Left colon (tissue), 2 donors: ENCODE data around the gene RALY. TPM values are rescaled to one million over a fixed set of nuclear protein-coding genes. Genes with fewer than 3 reads are reported as not detected.

Source experiments
- ATAC-seq: fragments of 200-7000 bp; cut with Tn5 transposase; one replicate; pipeline ENCODE4 v1.9.1; 2020; ENCODE audit warnings: mild to moderate bottlenecking, moderate library complexity
- DNase-seq, 2 donors: peaks; one replicate each; pipeline ENCODE4 v3.0.0-alpha.2; 2020
- intact Hi-C, 2 donors: fragments of 100-400 bp; cut with DNase I in 1 of 2; cut with micrococcal nuclease in 1 of 2; formaldehyde crosslinking; loops; one replicate each; pipeline versions ENCODE4 v1.11.2 to v1.14.0; 2022; cut with DNase I, micrococcal nuclease
- total RNA-seq, 2 donors: library from RNA; stranded (reverse); fragmentation: NEBNext Ultra II Directional; extraction: Animal tissue kit (Norgen Biotek cat#: 25700); gene quantifications; one replicate each; pipeline ENCODE4 v1.2.1, GENCODE V29; 2021
- donor health status: DM: no; HTN: no; CAD: no.
- donor health status: DM: yes; HTN: yes; CAD: no.

RALY gene
- total RNA-seq, 2 donors from 2014 or later = 190 to 191 TPM

DNA sequence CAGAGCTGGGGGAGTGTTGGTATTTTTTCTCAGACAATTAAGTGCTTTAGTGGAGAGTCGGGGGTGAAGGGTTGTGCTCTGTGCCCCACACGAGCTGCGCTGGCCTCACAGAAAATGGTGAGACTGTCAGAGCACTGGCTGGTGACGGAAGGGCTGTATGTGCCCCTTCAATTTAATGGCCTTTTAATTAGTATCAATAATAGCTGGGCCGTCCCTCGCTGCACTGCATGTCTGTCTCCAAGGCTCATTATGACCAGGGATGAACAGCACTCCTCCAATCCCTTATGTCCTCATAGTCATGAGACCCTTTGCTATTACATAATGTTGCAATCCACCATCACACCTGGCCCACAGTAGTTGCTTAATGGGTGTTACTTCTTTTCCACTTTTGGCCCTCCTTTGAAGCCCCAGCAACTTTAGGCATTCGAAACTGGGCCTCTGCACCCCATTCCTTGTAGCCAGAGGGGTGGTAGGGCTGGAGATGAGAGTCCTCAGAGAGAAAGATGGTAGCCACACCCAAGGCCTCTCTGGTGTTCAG, 9.5 kb upstream of the RALY start:
- intact Hi-C loops = no loop called here

DNA sequence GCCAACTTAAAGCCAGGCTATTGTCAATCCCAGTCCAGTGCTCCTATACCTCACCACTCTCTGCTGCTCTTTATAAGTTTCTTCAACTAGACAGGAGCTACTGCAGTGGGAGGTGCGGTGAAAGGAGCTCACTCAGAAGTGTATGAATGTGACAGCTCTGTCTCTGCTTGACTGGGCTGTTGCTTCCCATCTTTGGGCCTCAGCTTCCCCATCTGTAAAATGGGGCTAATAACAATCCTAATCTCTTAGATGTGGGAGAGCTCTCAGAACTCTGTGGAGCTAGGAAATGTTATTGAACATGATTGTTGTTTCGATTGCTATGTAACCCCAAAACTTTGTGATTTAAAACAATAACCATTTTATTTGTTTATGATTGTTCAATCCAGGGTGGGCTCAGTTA, 8.4 kb upstream of the RALY start:
- intact Hi-C loops = no loop called here

More for the DNA sequence above, 9.5 kb upstream of the RALY start:
- DNase-seq (no peak), ATAC-seq (no peak)

DNA sequence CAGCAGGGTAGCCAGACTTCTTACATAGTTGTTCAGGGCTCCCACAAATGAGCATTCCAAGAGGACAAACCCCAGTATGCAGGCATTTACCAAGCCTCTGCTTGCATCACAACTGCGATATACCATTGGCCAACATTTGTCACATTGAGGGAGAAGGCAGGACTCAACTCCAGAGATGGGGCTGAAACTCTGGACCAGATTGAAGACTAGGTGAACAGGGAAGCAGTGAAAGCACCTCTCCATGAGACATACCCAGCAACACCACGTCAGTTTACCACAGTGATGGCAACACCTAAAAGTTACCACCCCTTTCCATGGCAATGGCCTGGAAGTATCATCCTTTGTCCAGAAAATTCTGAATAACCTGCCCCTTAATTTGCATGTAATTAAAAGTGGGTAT, 7.9 kb upstream of the RALY start:
- no peak for ATAC-seq
- intact Hi-C loops = no loop called here
- DNase-seq = no peak

More for the DNA sequence above, 8.4 kb upstream of the RALY start:
- DNase-seq (no peak), ATAC-seq (no peak)

DNA sequence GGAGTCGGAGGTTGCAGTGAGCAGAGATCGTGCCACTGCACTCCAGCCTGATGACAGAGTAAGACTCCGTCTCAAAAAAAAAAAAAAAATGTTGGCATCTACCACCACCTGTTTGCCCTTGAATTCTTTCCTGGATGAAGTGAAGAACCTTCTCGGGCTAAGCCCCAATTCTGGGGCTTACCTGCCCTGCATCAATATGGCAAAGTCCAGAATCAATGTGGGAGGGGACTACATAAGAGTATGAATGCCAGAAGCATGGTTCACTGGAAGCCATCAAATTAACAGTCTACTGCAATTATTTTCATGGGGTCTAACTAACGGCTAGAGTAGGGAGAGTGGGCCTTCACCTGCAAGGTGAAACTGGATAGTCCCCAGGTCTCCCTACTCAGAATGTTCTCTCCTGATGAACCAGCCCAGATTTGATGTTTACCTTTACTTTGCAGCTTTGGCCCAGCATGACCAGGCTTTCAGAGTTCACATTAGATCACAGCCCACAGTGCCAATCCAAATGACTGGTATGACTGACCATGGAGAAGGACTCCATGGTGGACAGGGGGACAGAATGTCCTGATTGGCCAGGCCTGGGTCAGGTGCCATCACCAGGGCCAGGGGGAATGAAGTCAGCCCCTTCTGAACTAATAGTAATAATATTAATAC, 7.0 kb upstream of the RALY start:
- no peak for DNase-seq
- no peak for ATAC-seq
- intact Hi-C loops = no loop called here

DNA sequence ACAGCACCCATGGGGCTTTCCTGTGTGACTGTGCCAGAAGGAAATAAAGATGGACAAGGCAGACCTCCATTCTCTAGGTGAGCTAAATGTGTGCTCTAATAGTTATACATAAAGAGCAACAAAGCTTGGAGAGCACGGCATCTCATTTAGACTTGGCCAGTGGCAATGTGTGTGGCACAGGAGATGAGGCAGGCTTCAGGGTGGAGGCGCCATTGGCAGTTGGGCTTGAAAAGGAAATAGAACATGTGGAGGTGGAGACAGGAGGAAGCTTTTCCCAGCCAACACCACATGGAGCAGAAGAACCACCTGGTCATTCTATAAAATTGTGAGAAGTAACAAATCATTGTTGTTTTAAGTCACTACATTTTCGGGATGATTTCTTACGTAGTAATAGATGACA, 3.6 kb upstream of the RALY start:
- intact Hi-C loops = no loop called here
- DNase-seq = no peak
- no peak for ATAC-seq

DNA sequence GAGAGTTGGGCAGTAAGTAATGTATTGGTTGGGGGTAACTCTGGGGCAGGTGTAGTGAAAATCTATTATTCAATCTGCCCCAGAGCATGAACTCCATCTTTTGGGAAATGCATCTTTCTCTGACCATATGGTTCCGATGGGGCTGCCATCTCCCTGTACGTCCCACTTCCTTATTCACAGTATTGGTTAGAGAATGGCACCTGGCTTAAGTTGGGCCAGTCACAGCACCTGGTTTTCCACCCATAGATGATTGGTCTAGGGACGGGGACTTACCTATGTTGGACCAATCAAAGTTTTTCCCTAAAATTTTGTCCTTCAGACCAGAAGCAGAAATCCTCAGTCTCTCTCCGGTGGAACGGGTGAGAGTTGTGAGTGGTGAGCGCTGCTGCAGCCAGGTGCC, 2.2 kb upstream of the RALY start:
- DNase-seq (no peak), ATAC-seq (no peak)
- intact Hi-C loops = no loop called here

DNA sequence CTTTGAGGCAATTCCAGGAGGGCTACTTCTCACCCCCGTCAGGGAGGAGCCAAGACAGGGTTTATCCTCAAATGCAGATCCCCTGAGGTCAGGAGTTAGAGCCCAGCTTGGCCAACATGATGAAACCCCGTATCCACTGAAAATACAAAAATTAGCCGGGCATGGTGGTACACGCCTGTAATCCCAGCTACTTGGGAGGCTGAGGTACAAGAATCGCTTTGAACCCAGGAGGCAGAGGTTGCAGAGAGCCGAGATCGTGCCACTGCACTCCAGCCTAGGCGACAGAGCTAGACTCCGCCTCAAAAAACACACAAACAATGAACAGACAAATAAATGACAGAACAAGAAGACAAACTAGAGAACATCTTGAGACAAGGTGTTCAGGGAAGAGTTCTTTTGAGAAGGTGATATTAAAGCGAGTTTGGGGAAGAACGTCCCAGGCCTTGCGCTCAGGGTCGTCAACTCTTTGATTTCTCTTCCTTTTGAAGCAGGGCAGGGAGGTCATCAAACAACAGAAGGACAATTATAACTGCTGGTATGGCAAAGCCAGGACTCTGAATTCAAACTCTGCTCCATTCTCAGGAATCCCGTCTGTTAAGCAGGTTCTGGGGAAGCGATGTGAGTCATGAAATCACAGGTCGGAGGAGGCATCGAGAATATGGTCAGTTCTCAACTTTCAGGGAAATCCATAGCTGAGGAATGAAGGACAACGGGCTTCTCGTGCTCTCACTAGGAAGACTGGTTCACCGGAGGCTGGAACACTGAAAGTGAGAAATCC, 1.4 kb upstream of the RALY start:
- no peak for DNase-seq
- intact Hi-C loops = no loop called here
- no peak for ATAC-seq

DNA sequence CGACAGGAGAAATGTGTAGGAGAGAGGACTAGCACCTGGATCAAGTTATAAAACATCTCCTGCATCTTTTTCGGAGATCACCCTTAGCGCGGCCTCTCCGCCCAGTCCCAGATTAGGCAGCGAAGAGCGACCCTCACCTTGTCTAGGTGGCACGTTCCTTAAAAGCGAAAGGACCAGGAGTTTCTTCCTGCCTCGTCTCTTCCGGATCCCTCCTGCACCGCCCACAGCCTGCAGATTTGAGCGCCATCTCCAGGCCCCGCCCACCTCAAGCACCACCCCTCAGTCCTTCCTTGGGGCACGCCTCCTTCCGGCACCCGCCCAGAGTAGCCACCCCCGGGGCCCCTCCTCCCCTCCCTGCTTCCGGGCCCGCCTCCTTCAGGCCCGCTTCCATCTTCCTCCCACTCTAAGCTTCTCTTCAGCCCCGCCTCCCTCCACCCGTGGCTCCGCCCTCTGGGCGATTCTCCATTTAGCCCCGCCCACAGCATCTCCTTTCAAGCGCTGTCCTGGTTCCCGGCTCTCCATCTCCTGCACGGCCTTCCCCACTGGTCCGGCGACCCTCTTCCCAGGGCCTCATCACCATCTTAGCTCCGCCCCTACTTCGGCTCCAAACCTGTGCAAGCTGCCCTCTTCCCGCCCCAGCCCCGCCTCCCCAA, 662 bp upstream of the RALY start:
- intact Hi-C loops = no loop called here
- peak; percentile 99 for DNase-seq
- ATAC-seq = peak; percentile 79

DNA sequence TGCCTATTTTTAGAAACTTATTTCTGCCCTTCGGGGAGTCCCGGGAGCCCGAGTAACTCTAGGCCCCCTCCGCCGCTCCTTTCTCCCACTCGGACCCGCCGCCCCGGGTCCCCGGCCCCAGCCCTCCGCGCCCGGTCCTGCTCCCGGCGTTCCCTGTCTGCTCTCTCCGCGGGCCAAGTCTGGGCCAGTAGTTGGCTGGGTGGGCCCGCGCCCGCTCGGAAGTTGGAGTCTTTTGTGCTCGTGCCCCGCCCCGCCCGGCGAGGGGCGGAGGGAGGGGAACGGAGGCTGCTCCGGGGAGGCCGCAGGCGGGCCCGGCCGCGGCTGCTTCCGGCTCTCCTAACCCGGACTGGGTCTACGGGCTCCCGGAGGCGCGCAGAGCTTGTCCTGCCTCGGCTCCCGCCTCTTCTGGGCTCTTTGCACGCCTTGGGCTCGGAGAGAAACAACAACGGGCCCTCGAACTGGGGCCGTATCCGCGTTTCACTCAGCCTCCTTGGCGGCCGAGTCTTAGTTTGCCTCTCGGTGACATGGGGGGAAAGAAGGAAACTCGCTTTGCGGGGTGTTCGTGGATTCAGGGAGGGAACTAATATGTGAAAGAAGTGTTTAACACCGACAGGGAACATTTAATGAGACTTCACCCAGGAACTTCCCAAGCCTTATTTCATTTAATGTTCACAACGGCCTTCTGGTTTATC, 657 bp downstream of the RALY start:
- DNase-seq = peak; percentile 84 to 90
- peak; percentile 57 for ATAC-seq
- intact Hi-C loops = no loop called here

DNA sequence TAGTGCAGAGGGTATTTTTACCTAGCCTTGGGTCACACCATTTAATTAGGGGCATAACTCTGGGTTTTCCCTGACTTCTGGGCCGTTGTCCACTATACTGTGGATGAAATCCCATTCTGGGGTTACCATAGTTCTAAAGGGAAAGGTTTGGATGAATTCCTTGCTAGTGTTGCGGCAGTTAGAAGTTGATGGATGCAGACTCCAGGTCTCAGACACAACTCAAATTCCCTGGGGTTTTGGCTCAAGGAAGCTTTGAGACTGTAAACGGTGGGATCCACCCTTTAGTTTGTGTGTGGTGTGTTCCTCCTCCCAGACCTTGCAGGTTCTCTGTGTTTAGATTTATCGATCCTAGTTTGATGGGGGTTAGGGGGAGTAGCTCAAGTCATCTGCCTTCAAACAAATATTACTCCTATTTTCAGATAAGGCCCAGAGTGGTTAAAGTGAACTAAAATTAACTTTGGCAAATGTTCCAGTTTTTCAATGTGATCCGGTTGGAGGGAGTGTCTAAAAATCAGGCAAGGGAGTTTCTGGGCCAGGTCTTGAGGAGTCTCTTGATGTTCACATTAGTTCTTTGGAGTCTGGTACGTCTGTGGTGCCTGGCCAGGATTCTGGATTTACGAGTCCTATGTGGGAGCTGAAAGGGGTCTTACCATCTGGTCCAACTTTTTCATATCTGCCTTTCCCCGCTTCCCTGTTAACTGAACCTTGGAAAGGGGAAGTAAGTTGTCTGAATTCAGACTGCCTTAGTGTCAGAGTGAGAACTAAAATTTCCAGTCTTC, 1.5 kb downstream of the RALY start:
- peak; percentile 0 for ATAC-seq
- no peak for DNase-seq

DNA sequence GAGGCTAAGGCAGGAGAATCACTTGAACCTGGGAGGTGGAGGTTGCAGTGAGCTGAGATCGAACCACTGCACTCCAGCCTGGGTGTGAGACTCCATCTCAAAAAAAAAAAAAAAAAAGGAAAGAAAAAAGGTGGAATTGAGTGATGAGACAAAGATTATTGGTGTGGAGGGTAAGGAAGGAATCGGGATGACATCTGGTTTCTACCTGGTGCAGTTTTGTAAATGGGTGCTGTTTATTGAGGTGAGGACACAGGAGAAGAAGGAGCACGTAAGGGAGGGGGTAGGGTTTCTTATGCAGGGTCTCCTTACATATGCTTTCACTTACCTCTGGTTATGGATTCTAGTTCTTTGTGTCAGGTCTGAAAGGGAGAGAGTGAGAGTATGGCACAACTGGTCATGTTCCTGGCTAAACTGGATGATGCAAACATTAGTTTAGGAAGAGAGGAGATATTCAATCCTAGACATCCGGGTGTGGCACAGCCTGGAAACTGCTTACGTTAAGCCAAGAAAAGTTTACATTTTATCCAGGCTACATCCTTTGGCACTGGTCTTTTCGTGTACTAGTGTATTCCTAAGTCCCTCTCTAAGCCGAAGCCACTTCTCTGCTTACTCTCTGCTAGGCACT, 5.4 kb downstream of the RALY start:
- intact Hi-C loops = no loop called here
- no peak for DNase-seq
- ATAC-seq = no peak

More for the DNA sequence above, 1.5 kb downstream of the RALY start:
- intact Hi-C loops = no loop called here

DNA sequence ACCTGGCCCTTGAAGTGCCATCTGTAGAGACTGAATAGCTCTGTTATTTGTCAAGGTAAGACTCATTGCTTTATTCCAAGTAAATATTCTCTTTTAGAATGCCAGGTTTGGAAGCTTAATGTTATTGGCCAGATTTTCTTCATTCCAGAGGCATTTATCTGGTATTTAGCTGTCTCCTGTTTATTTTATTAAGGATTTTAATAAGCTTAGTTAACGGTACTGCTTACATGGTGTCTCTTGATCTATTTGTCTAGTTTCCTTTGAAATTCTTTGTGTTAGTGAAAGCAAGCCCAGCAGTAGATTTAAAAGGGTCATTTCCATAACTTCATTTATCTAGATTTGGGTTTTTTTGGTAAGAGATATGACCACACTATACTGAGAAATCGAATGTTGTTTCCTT, 7.7 kb downstream of the RALY start:
- ATAC-seq (no peak), DNase-seq (no peak)
- intact Hi-C loops = no loop called here

DNA sequence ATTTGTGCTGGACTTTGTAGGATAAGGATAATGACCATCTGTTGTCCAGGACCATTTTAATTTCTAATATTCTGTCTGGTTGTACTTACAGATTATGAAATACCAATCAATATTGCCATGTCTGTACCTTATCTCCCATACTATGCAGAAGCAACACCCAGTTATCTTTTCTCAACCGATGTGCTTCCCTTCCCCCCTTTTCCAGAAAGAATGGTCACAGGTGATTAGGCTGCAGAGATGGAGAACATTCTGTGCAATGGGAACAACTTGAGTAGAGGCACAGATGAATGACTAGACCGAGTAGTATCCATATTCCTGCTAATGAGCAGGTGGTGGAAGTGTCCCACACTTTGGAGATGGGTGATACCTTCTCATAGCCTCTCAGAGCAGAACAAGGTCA, 10.5 kb downstream of the RALY start:
- intact Hi-C loops = no loop called here
- no peak for ATAC-seq
- no peak for DNase-seq

DNA sequence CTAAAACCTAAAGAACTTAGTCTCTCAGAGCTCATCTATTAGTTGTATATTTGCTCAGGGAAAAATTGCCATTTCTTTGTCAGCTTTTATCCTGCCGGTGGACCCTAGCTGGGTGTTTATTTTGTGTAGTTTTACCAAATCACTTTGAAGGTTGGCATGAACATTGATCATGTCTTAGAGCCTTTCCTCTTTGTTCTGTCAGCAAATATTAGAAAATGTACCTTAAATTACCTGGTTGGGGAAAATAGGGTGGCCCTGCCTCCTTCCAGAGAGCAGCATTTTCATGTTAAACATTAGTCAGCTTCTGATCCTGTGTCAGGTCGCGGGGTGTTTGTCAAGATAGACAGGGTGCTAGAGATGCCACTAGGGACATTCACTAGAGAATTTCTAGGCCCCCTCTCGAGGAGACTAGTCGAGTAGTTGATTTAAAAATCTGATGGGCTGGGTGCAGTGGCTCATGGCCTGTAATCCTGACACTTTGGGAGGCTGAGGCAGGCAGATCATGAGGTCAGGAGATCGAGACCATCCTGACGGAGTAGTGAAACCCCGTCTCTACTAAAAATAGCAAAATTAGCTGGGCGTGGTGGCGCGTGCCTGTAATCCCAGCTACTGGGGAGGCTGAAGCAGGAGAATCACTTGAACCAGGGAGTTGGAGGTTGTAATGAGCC, 11.2 kb downstream of the RALY start:
- no peak for DNase-seq
- ATAC-seq = no peak
- intact Hi-C loops = no loop called here

DNA sequence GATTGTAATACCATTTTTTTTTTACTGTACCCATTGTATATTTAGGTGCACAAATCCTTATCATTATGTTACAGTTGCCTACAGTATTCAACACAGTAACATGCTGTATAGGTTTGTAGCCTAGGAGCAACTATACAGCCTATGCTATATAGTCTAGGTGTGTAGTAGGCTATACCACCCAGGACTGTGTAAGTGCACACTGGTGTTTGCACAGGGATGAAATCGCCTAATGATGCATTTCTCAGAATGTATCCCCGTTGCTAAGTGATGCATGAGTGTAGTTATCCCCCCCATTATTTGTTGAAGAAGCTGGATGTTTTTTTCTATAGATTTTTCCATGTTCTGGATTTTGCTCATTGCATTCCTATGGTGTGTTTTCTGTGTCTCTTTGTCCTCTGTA, 12.9 kb downstream of the RALY start:
- intact Hi-C loops = no loop called here
- no peak for DNase-seq

DNA sequence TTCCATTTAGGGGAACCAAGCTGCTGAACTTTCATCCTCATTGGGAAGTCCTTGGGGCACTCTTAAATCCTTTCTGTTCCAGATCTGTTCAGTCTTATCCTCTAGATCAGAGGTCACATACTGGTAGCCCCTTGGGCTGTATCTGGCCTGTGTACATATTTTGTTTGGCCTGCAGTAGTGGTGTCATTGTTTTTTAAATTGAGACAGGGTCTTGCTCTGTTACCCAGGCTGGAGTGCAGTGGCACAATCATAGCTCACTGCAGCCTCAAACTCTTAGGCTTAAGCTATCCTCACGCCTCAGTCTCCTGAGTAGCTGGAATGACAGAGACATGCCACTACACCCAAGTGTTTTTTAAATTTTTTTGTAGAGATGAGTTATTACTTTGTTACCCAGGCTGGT, 14.8 kb downstream of the RALY start:
- no peak for ATAC-seq
- intact Hi-C loops = no loop called here
- no peak for DNase-seq

More for the DNA sequence above, 12.9 kb downstream of the RALY start:
- ATAC-seq = no peak

DNA sequence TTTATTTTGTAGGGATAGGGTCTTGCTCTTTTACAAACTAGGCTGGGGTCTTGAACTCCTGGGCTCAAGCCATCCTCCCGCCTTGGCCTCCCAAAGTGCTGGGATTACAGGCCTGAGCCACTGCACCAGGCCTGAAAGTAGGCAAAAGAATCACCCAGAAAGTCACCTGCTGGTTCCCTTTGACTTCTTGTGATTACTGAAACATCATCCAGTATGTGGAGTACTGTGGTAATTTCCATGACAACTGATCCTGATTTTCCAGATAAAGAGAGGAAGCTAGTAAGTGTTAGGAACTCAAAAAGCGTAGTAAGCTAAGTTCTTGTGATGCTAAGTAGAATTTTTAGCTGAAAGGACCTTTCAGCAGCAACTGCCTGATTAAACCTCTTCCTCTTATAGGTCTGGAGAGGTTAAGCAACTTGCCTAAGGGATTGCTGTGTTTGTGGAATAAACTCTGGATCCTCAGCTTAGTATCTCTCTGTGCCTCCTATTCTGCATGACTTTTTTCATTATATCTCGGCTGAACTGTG, 16.8 kb downstream of the RALY start:
- DNase-seq (no peak), ATAC-seq (no peak)
- intact Hi-C loops = no loop called here
